Spinal cord (tissue), 10 donors: ENCODE data around the gene ZNF335. TPM values are rescaled to one million over a fixed set of nuclear protein-coding genes. Genes with fewer than 3 reads are reported as not detected.
"Not testable (repeated sequence)": the region's sequence is repeated elsewhere in the genome, so short reads cannot be mapped to it uniquely, and the experiment has no call there.

Source experiments
- DNase-seq, 6 donors: peaks; one replicate each; pipeline versions ENCODE4 v3.0.0 to v3.0.0-alpha.2; 2013 to 2015; ENCODE audit warnings: low spot score in 6 of 6, low read depth in 4 of 6
- H3K27ac ChIP-seq: one replicate; pipeline ENCODE4 v1.5.1; 2013; ENCODE audit warnings: low read depth, low read length, control low read depth
- H3K27me3 ChIP-seq: one replicate; pipeline ENCODE4 v1.6.1; 2013; ENCODE audit warnings: low read length; ENCODE audit not compliant: control insufficient read depth, insufficient read depth
- H3K36me3 ChIP-seq: one replicate; pipeline ENCODE4 v1.6.1; 2013; ENCODE audit warnings: low read length; ENCODE audit not compliant: control insufficient read depth, insufficient read depth
- H3K4me1 ChIP-seq: one replicate; pipeline ENCODE4 v1.6.1; 2013; ENCODE audit warnings: low read length; ENCODE audit not compliant: control insufficient read depth, insufficient read depth
- H3K4me3 ChIP-seq: one replicate; pipeline ENCODE4 v1.5.1; 2013; ENCODE audit warnings: low read depth, low read length, control low read depth
- H3K9me3 ChIP-seq: one replicate; pipeline ENCODE4 v1.6.1; 2013; ENCODE audit warnings: low read length; ENCODE audit not compliant: control insufficient read depth, insufficient read depth
- WGBS: methylation state at CpG from one replicate; pipeline ENCODE4 v1.1.5; 2013; ENCODE audit warnings: missing lambda C conversion rate; ENCODE audit not compliant: insufficient coverage; 5-methylcytosine and 5-hydroxymethylcytosine counted together
- polyA plus RNA-seq, 2 donors: library from polyadenylated mRNA; unstranded; fragments of 120-200 nt; gene quantifications; one replicate each; pipeline ENCODE4 v1.2.1, GENCODE V29; 2013; ENCODE audit not compliant: insufficient read length in 2 of 2
- total RNA-seq, 2 donors: library from RNA; depleted of rRNA in 1 of 2; stranded (reverse); fragments of 120-200 nt in 1 of 2; fragments of >200 nt in 1 of 2; gene quantifications; one replicate each; pipeline versions ENCODE4 v1.2.3 to v1.2.4, GENCODE V29; 2013 to 2014
- donor health status: healthy.

ZNF335 gene
- total and polyA plus RNA-seq, 4 donors = 9.9 to 21.6 (median 15.6) TPM

DNA sequence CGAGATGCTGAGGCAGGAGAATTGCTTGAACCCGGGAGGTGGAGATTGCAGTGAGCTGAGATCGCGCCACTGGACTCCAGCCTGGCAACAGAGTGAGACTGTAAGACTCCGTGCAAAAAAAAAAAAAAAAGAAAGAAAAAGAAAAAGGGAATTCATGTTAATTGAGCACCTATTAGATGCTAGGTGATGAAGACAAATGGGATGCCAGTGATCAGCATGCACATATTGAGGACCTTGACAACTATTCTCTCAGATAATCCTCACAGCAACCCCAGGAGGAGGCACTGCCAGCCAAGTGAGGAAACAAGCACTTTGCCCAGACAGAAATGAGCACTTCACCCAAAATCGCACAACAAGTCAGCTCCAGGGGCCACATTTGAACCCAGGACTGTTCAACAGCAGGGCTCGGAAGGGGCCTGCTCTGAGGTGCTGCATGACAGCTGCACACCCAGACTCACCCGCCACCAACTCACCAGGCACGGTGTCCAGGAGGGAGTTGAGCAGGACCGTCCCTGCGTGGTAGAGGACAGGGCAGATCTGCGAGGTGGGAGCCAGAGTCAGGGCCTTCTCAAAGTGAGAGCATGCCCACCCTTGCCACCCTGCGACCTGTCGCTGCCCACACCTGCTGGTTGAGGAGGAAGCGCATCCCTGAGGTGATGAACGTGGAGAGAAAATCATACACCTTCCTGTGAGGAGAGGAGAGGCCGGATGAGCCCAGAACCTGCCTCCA, 64.6 kb downstream of the ZNF335 start:
- Histone ChIP-seq H3K27ac (no peak overlapping the region), H3K27me3 (no peaks in the 10 kb centered on the region), H3K36me3 (peaks cover 50% of the 10 kb centered on the region), H3K4me1 (peaks cover 32% of the 10 kb centered on the region), H3K9me3 (no peaks in the 10 kb centered on the region), H3K4me3 (no peak overlapping the region)
- WGBS = 96% methylated on average over 17 of the region's 17 CpGs
- no peak for DNase-seq

DNA sequence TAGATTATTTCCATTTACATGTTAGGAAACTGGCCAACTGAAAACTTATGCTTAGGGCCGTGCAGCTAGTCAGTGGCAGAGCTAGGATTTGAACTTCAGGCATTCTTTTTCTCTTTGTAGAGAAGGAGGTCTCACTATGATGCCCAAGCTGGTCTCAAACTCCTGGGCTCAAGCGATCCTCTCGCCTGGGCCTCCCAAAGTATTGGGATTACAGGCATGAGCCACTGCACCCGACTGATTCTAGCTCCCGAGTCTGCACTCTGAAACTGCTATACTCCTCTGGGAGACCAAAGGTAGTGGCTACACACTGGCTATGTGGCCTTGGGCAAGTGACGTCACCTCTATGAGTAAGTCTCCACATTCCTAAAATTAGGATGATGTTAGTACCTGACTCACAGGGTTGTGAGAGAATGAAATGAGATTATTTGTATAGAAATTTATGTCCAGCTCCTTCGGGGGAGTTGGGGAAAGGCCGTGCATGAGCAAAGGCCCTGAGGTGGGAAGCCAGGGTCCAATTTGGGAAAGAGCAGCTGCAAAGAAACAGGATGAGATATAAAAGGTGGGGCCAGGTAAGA, 66.4 kb downstream of the ZNF335 start:
- Histone ChIP-seq H3K36me3 (peaks cover 63% of the 10 kb centered on the region), H3K27ac (no peak overlapping the region), H3K4me1 (peaks cover 15% of the 10 kb centered on the region), H3K27me3 (no peaks in the 10 kb centered on the region), H3K9me3 (no peaks in the 10 kb centered on the region), H3K4me3 (no peak overlapping the region)
- 92% methylated on average over 7 of the region's 8 CpGs for WGBS
- DNase-seq = no peak

DNA sequence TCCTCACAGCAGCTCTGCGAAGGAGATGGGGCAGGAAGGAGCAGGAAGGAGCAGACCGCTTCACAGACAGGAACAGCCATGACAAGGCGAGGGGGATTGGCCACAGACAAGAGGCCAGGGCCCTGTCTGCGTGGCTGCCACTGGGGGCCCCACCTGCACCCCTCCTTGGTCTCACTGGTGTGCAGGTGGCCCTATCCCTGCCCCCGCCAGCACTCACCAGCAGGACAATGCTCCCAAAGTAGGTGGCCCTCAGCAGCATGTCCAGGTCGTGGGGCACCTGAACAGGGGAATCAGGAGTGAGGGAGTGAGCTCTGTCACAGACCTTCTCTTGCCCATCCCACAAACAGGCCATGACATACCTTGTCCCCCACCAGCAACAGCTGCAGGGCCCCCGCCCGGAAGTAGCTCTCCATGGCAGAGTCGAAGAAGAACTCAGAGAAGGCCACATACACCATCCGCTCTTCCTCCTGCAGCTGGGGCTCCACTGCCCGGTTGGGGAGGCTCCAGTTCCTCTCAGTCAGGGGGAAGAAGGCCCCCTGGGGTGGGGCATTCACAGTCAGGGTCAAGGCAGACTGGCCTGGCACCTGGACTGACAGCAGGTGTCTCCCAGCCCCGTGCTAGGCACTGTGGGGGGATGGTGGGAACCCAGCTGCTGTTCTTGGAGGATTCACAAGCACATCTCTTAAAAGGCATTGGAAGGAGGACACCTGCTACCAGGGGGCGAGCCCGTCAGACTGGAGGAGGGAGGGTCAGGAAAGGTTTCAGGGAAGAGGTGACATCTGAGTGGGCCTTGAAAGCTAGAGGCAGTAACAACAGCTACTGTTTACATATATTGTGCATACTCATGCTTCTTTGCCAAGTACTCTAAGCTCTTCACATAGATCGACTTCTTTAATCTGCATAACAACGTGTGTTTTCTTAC, 67.2 kb downstream of the ZNF335 start:
- no peak for DNase-seq
- Histone ChIP-seq H3K27me3 (no peaks in the 10 kb centered on the region), H3K9me3 (no peaks in the 10 kb centered on the region), H3K4me3 (no peak overlapping the region), H3K4me1 (peaks cover 8% of the 10 kb centered on the region), H3K27ac (no peak overlapping the region), H3K36me3 (peaks cover 70% of the 10 kb centered on the region)
- 88% methylated on average over 14 of the region's 16 CpGs for WGBS

DNA sequence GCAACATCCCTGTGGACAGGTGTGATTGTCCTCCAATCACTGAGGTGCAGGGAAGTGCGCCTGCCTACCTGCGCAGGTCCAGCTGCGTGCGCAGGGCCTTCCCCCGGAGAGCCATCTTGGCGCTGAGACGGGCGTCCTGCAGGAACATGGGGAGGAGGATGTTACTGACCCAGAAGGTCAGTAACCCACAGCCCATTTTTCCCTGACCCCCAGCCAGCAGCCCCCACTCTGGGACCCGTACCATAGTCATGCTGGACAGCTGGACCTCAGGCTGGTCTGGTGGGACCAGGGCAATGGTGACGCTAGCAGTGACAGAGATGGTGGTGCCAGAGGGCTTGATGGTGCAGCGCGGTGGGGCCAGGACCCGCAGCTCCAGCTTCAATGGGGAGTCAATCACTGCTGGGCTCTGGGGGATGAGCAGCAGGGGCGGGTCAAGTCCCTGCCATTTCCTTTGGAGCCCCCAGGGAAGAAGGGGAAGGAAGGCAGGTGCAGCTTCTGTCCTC, 69.8 kb downstream of the ZNF335 start:
- Histone ChIP-seq H3K9me3 (no peaks in the 10 kb centered on the region), H3K4me3 (no peak overlapping the region), H3K27ac (no peak overlapping the region), H3K4me1 (no peaks in the 10 kb centered on the region), H3K27me3 (no peaks in the 10 kb centered on the region), H3K36me3 (peaks cover 74% of the 10 kb centered on the region)
- DNase-seq = no peak
- 88% methylated on average over 6 of the region's 14 CpGs for WGBS

DNA sequence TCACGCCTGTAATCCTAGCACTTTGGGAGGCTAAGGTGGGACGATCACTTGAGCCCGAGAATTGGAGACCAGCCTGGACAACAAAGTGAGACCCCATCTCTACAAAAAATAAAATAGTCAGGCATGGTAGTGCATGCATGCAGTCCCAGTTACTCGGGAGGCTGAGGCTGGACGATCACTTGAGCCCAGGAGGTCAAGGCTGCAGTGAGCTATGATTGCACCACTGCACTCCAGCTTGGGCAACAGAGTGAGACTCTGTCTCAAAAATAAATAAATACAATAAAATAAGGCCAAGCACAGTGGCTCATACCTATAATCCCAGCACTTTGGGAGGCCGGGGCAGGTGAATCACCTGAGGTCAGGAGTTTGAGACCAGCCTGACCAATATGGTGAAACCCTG, 70.7 kb downstream of the ZNF335 start:
- H3K27me3 ChIP-seq, H3K9me3 ChIP-seq, H3K4me3 ChIP-seq, H3K4me1 ChIP-seq, DNase-seq, H3K27ac ChIP-seq: not testable (repeated sequence)
- peaks cover 78% of the 10 kb centered on the region for H3K36me3 ChIP-seq
- 100% methylated on average over 4 of the region's 6 CpGs for WGBS

DNA sequence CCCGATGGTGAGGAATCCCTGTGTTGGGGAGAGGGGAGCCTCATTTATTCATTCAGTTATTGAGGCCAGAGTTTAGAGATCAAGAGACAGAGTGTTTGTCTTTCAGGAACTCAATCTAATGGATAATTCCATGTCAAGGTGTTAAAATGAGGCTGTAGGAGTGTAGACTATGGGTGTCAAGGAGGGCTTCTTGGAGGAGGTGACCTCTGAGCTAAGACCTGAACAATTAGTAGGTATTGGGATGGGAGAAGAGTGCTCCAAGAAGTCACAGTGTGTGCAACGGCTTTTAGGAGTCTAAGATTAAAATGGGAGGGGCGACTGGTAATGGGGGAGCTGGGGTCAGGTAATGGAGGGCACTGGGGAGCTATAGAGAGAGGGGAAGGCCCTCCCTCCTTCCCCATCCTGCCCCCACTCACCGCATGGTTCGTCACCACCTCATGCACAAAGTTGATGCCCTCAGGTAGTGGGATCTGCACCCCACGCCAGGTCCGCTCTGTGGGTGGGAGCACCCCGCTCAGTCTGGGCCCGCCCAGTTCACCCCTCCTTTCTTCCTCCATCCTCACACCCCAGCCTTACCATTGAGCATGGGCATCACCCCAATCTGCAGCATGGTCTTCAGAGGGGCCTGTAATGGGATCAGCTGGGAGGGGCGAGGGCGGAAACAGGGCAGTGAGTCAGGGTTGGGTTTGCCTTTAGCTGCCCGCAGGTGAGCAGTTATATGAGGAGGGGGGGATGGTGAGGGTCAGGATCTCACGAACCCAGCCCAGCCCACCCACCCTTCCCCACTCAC, 72.8 kb downstream of the ZNF335 start:
- H3K4me1 ChIP-seq = no peaks in the 10 kb centered on the region
- no peaks in the 10 kb centered on the region for H3K27me3 ChIP-seq
- peaks cover 79% of the 10 kb centered on the region for H3K36me3 ChIP-seq
- no peaks in the 10 kb centered on the region for H3K9me3 ChIP-seq
- WGBS = 90% methylated on average over 8 of the region's 13 CpGs
- DNase-seq = no peak
- H3K4me3 ChIP-seq = no peak overlapping the region
- no peak overlapping the region for H3K27ac ChIP-seq

Other genes with a start within 250 kb of the ZNF335 start
- not detected for gene SPINT4, start 249.9 kb downstream of the ZNF335 start, total RNA-seq
- not detected for gene SPINT4, start 249.9 kb downstream of the ZNF335 start, polyA plus RNA-seq
- gene WFDC3, start 180.3 kb downstream of the ZNF335 start, total RNA-seq = 1 to 10 TPM in 1 of 2 donors, under 1 TPM in 1; 0.59 to 2.8 TPM
- 1 to 10 TPM; 2.5 to 3.0 TPM for gene WFDC3, start 180.3 kb downstream of the ZNF335 start, polyA plus RNA-seq
- gene DNTTIP1, start 180.2 kb downstream of the ZNF335 start, total RNA-seq = 10 to 100 TPM; 15.3 to 20.3 TPM
- gene DNTTIP1, start 180.2 kb downstream of the ZNF335 start, polyA plus RNA-seq = 10 to 100 TPM; 38.9 to 40.5 TPM
- 10 to 100 TPM in 1 of 2 donors, 1 to 10 TPM in 1; 7.1 to 31.7 TPM for gene UBE2C, start 159.6 kb downstream of the ZNF335 start, total RNA-seq
- gene UBE2C, start 159.6 kb downstream of the ZNF335 start, polyA plus RNA-seq = 10 to 100 TPM; 27.0 to 36.0 TPM
- gene TNNC2, start 144.9 kb downstream of the ZNF335 start, total RNA-seq = 1 to 10 TPM; 1.1 to 2.4 TPM
- 1 to 10 TPM; 3.2 to 8.8 TPM for gene TNNC2, start 144.9 kb downstream of the ZNF335 start, polyA plus RNA-seq
- 10 to 100 TPM; 23.8 to 40.4 TPM for gene SNX21, start 138.4 kb downstream of the ZNF335 start, total RNA-seq
- 10 to 100 TPM; 35.8 to 40.7 TPM for gene SNX21, start 138.4 kb downstream of the ZNF335 start, polyA plus RNA-seq
- gene ACOT8, start 114.8 kb downstream of the ZNF335 start, total RNA-seq = 10 to 100 TPM; 27.8 to 37.9 TPM
- 10 to 100 TPM; 38.7 to 46.3 TPM for gene ACOT8, start 114.8 kb downstream of the ZNF335 start, polyA plus RNA-seq
- gene ZSWIM3, start 114.6 kb downstream of the ZNF335 start, total RNA-seq = 1 to 10 TPM; 8.8 to 9.3 TPM
- gene ZSWIM3, start 114.6 kb downstream of the ZNF335 start, polyA plus RNA-seq = 1 to 10 TPM; 6.1 to 7.2 TPM
- gene ZSWIM1, start 91.0 kb downstream of the ZNF335 start, total RNA-seq = 10 to 100 TPM in 1 of 2 donors, 1 to 10 TPM in 1; 5.5 to 12.0 TPM
- 10 to 100 TPM; 15.9 to 18.3 TPM for gene ZSWIM1, start 91.0 kb downstream of the ZNF335 start, polyA plus RNA-seq
- gene SPATA25, start 84.6 kb downstream of the ZNF335 start, total RNA-seq = 1 to 10 TPM; 1.3 to 3.0 TPM
- gene SPATA25, start 84.6 kb downstream of the ZNF335 start, polyA plus RNA-seq = 1 to 10 TPM; 2.6 to 5.6 TPM
- gene NEURL2, start 81.0 kb downstream of the ZNF335 start, total RNA-seq = 1 to 10 TPM; 2.4 to 6.3 TPM
- 1 to 10 TPM; 3.6 to 7.0 TPM for gene NEURL2, start 81.0 kb downstream of the ZNF335 start, polyA plus RNA-seq
- gene CTSA, start 80.9 kb downstream of the ZNF335 start, total RNA-seq = 10 to 100 TPM; 29.4 to 58.4 TPM
- 100 to 1,000 TPM in 1 of 2 donors, 10 to 100 TPM in 1; 75.7 to 102 TPM for gene CTSA, start 80.9 kb downstream of the ZNF335 start, polyA plus RNA-seq
- 100 to 1,000 TPM in 1 of 2 donors, 10 to 100 TPM in 1; 73.7 to 471 TPM for gene PLTP, start 60.0 kb downstream of the ZNF335 start, total RNA-seq
- 100 to 1,000 TPM; 222 to 234 TPM for gene PLTP, start 60.0 kb downstream of the ZNF335 start, polyA plus RNA-seq
- gene PCIF1, start 37.5 kb downstream of the ZNF335 start, total RNA-seq = 10 to 100 TPM; 13.0 to 15.9 TPM
- gene PCIF1, start 37.5 kb downstream of the ZNF335 start, polyA plus RNA-seq = 10 to 100 TPM; 46.0 to 49.9 TPM
- gene MMP9, start 36.7 kb upstream of the ZNF335 start, total RNA-seq = 1 to 10 TPM in 1 of 2 donors, under 1 TPM in 1; 0.88 to 6.2 TPM
- gene MMP9, start 36.7 kb upstream of the ZNF335 start, polyA plus RNA-seq = under 1 TPM; 0.11 to 0.41 TPM
- 10 to 100 TPM; 26.2 to 84.7 TPM for gene SLC12A5, start 57.0 kb upstream of the ZNF335 start, total RNA-seq
- gene SLC12A5, start 57.0 kb upstream of the ZNF335 start, polyA plus RNA-seq = 100 to 1,000 TPM; 176 to 191 TPM
- 10 to 100 TPM; 12.3 to 30.1 TPM for gene NCOA5, start 117.8 kb upstream of the ZNF335 start, total RNA-seq
- gene NCOA5, start 117.8 kb upstream of the ZNF335 start, polyA plus RNA-seq = 10 to 100 TPM; 49.9 to 50.7 TPM
- 1 to 10 TPM; 1.6 to 6.3 TPM for gene CD40, start 146.1 kb upstream of the ZNF335 start, total RNA-seq
- 1 to 10 TPM; 4.8 to 6.5 TPM for gene CD40, start 146.1 kb upstream of the ZNF335 start, polyA plus RNA-seq